Hepatocyte (in vitro differentiated cells): ENCODE data around the gene APOL2. TPM values are rescaled to one million over a fixed set of nuclear protein-coding genes. Genes with fewer than 3 reads are reported as not detected.

ENCODE experiments used
- DNase-seq: peaks from one replicate; pipeline ENCODE4 v3.0.0-alpha.2; 2016; ENCODE audit warnings: low spot score
- H2AFZ ChIP-seq: fragments of 200-600 bp; sonication (generic); 2 replicates; pipeline ENCODE4 v1.6.0; 2016; ENCODE audit warnings: antibody characterized with exemption, mild to moderate bottlenecking
- H3K27ac ChIP-seq: fragments of 200-600 bp; sonication (generic); 2 replicates; pipeline ENCODE4 v1.5.1; 2016; ENCODE audit warnings: mild to moderate bottlenecking
- H3K27me3 ChIP-seq: fragments of 200-600 bp; sonication (generic); 2 replicates; pipeline ENCODE4 v1.6.1; 2016
- H3K36me3 ChIP-seq: fragments of 200-600 bp; sonication (generic); replicated peaks from 2 replicates; pipeline ENCODE4 v1.5.1; 2016; ENCODE audit warnings: low read depth; ENCODE audit not compliant: insufficient read depth
- H3K4me1 ChIP-seq: fragments of 200-600 bp; sonication (generic); 2 replicates; pipeline ENCODE4 v1.5.1; 2016; ENCODE audit warnings: mild to moderate bottlenecking, moderate library complexity; ENCODE audit not compliant: insufficient read depth
- H3K4me2 ChIP-seq: fragments of 200-600 bp; sonication (generic); 2 replicates; pipeline ENCODE4 v1.6.0; 2016
- H3K4me3 ChIP-seq: fragments of 200-600 bp; sonication (generic); 2 replicates; pipeline ENCODE4 v1.5.1; 2016; ENCODE audit warnings: mild to moderate bottlenecking
- H3K79me2 ChIP-seq: fragments of 200-600 bp; sonication (generic); 2 replicates; pipeline ENCODE4 v1.6.0; 2017; ENCODE audit warnings: mild to moderate bottlenecking
- H3K9me2 ChIP-seq: fragments of 200-600 bp; sonication (generic); replicated peaks from 2 replicates; pipeline ENCODE4 v1.6.0; 2017; ENCODE audit warnings: mild to moderate bottlenecking; ENCODE audit not compliant: insufficient read depth
- H3K9me3 ChIP-seq: fragments of 200-600 bp; sonication (generic); 2 replicates; pipeline ENCODE4 v1.5.1; 2016; ENCODE audit warnings: low read depth, mild to moderate bottlenecking
- H4K20me1 ChIP-seq: fragments of 200-600 bp; sonication (generic); 2 replicates; pipeline ENCODE4 v1.6.0; 2016; ENCODE audit warnings: mild to moderate bottlenecking; ENCODE audit not compliant: insufficient read depth, poor library complexity, severe bottlenecking
- EZH2 ChIP-seq: fragments of 200-600 bp; sonication (generic); IDR thresholded peaks from 2 replicates; pipeline ENCODE4 v1.6.1; 2016; ENCODE audit warnings: antibody characterized with exemption, mild to moderate bottlenecking, borderline replicate concordance
- EZH2phosphoT487 ChIP-seq: fragments of 200-600 bp; sonication (generic); IDR thresholded peaks from one replicate; pipeline ENCODE4 v1.6.1; 2018; ENCODE audit warnings: antibody characterized with exemption, mild to moderate bottlenecking, low read depth, moderate library complexity; ENCODE audit not compliant: unreplicated experiment, severe bottlenecking
- WGBS: methylation state at CpG from one replicate; pipeline ENCODE4 v1.1.6; 2016; ENCODE audit warnings: low lambda C conversion rate; ENCODE audit errors: missing lambda C conversion rate; 5-methylcytosine and 5-hydroxymethylcytosine counted together
- polyA plus RNA-seq: library from polyadenylated mRNA; unstranded; fragments of >200 nt; fragmentation: Nextera tagmentation; extraction: Ambion mirVana; gene quantifications from 2 replicates; pipeline ENCODE4 v1.2.1, GENCODE V29; 2016
- total RNA-seq: library from RNA; depleted of rRNA; stranded (reverse); fragments of >200 nt; gene quantifications from 2 replicates; pipeline ENCODE4 v1.2.3, GENCODE V29; 2014
- TF ChIP-seq, protein P1 (sequence below): fragments of 200-600 bp; sonication (generic); IDR thresholded peaks from 2 replicates; pipeline ENCODE4 v1.5.1; 2016; ENCODE audit warnings: antibody characterized with exemption, mild to moderate bottlenecking; ENCODE audit not compliant: poor library complexity

Gene APOL2
- total and polyA plus RNA-seq, 2 experiments from 2014 or later: 19.5 to 34.8 TPM

DNA sequence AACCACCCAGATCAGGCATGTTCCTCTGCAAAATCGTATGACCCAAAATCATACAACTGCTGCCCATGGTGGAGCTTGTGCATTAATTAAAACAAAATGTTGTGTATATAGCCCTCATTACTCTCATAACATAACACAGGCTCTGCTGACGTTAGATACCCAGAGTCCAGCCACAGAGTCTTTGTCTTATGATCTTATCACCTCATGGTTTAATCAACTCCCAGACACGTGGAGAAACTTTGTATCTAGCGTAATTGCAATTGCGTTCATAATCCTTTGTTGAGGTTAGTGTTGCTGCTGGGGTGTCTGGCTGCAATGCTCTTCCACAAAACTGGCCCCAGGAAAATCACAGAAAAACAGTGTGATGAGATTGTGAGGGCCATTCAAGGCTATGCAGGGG lies 8.6 kb upstream of the APOL2 start:
- H3K27ac ChIP-seq: no peak overlapping the region
- H3K4me3 ChIP-seq: no peak overlapping the region
- no peaks in the 10 kb centered on the region for H4K20me1 ChIP-seq
- no peaks in the 10 kb centered on the region for H3K27me3 ChIP-seq
- no peaks in the 10 kb centered on the region for H3K79me2 ChIP-seq
- no peak for DNase-seq
- no peaks in the 10 kb centered on the region for H3K4me1 ChIP-seq
- H2AFZ ChIP-seq: no peak overlapping the region
- H3K4me2 ChIP-seq: no peak overlapping the region
- H3K9me3 ChIP-seq: no peaks in the 10 kb centered on the region
- 94% methylated on average over 5 of the region's 5 CpGs for WGBS
- TF ChIP-seq, protein P1, sequence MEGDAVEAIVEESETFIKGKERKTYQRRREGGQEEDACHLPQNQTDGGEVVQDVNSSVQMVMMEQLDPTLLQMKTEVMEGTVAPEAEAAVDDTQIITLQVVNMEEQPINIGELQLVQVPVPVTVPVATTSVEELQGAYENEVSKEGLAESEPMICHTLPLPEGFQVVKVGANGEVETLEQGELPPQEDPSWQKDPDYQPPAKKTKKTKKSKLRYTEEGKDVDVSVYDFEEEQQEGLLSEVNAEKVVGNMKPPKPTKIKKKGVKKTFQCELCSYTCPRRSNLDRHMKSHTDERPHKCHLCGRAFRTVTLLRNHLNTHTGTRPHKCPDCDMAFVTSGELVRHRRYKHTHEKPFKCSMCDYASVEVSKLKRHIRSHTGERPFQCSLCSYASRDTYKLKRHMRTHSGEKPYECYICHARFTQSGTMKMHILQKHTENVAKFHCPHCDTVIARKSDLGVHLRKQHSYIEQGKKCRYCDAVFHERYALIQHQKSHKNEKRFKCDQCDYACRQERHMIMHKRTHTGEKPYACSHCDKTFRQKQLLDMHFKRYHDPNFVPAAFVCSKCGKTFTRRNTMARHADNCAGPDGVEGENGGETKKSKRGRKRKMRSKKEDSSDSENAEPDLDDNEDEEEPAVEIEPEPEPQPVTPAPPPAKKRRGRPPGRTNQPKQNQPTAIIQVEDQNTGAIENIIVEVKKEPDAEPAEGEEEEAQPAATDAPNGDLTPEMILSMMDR: no peak
- no peak for TF ChIP-seq EZH2phosphoT487
- TF ChIP-seq EZH2: no peak
- H3K36me3 ChIP-seq: no peaks in the 10 kb centered on the region
- H3K9me2 ChIP-seq: no peaks in the 10 kb centered on the region

DNA sequence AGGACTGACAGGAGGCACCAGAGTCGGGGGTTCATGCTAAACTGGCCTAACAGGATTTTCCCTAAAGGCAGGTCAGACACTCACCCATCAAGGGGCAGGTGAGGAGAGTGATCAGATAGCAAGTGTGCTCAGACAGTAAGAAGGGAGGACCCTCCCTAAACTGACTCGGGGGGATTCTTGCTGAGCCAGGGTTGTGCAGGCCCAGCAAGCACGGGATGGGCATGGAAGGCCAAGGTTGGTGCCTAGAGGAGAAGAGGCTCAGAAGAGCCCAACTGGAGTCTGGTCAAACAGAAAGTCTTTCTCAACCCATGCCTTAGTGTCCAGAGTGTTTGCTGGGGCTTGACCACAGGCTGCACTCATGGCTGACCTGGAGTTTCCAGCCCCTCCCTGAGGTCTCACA lies 7.4 kb upstream of the APOL2 start:
- H3K9me2 ChIP-seq: no peaks in the 10 kb centered on the region
- no peaks in the 10 kb centered on the region for H3K36me3 ChIP-seq
- no peaks in the 10 kb centered on the region for H3K9me3 ChIP-seq
- H3K27me3 ChIP-seq: no peaks in the 10 kb centered on the region
- H2AFZ ChIP-seq: no peak overlapping the region
- H3K4me2 ChIP-seq: no peak overlapping the region
- TF ChIP-seq EZH2 (no peak), EZH2phosphoT487 (no peak)
- TF ChIP-seq, protein P1: no peak
- no peak overlapping the region for H3K27ac ChIP-seq
- WGBS: 60% methylated on average over 3 of the region's 3 CpGs
- no peaks in the 10 kb centered on the region for H3K4me1 ChIP-seq
- DNase-seq: no peak
- H3K79me2 ChIP-seq: no peaks in the 10 kb centered on the region
- no peaks in the 10 kb centered on the region for H4K20me1 ChIP-seq
- H3K4me3 ChIP-seq: no peak overlapping the region

DNA sequence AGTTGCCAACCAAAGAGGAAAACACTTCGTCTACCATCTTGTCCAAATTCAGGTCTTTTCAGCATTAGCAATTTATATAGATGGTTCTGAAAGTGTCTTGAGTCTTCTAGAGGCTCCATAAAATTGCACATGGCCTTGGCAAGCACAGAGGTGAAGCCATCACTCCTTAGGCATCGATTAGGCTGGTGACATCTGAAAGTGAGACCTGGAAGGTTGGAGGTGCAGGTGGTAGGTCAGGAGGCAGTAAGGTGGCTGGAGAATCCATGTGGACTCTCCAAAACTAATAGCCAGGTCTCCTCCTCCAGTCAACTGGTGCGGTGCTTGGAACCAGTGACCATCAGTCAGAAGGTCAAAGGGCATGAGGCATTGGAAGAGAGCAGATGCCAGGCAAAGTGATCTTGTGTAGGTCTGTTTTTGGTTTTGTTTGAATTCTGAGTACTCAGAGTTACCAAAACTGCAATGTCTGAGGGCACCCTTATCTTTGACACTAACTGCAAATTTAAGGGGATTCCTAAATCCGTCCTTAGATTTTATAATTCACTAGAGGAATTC lies 6.6 kb upstream of the APOL2 start:
- Histone ChIP-seq H3K36me3 (no peaks in the 10 kb centered on the region), H3K4me2 (no peak overlapping the region), H3K9me3 (no peaks in the 10 kb centered on the region), H2AFZ (no peak overlapping the region), H4K20me1 (no peaks in the 10 kb centered on the region), H3K9me2 (no peaks in the 10 kb centered on the region), H3K4me3 (no peak overlapping the region), H3K27ac (no peak overlapping the region), H3K4me1 (no peaks in the 10 kb centered on the region), H3K27me3 (no peaks in the 10 kb centered on the region), H3K79me2 (no peaks in the 10 kb centered on the region)
- DNase-seq: no peak
- WGBS: 86% methylated on average over 4 of the region's 4 CpGs
- TF ChIP-seq EZH2phosphoT487 (no peak), EZH2 (no peak)
- TF ChIP-seq, protein P1: no peak
